ENCODE measurements around the gene LIPK.
"Not testable (repeated sequence)": the region's sequence is repeated elsewhere in the genome, so short reads cannot be mapped to it uniquely, and the experiment has no call there.

Gene LIPK

DNA sequence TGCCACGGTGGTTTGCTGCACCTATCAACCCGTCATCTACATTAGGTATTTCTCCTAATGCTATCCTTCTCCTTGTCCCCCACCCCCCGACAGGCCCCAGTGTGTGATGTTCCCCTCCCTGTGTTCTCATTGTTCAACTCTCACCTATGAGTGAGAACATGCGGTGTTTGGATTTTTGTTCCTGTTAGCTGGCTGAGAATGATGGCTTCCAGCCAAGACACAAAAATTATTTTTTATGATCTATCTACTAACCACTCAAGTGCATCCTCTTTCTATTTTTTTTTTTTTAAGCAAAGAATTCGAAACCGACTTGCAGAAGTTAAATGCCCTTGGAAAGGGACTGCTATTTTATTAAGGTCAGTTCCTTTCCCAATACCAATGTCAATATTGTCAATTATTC lies 3.3 kb downstream of the LIPK start:
- DNase-seq (ENCODE audit: low read depth in 2 of 2, low spot score in 1 of 2): not testable (repeated sequence)

DNA sequence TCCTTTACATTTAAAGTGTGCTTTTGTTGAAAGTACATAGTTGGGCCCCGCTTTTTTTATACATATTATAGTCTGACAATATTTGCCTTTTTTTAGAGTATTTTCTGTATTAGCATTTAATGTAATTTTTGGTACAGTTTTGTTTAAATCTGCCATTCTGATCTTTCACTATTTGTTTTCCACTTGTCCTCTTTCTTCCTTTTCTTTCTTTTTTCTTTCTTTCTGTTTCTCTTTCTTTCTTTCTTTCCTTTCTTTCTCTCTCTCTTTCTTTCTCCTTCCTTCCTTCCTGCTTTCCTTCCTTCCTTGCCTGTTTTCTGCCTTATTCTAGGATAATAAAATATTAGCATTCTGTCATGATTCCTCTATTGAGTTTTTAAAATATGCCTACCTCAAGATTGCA lies 9.5 kb downstream of the LIPK start:
- DNase-seq (ENCODE audit: low read depth in 2 of 2, low spot score in 1 of 2): no peak

DNA sequence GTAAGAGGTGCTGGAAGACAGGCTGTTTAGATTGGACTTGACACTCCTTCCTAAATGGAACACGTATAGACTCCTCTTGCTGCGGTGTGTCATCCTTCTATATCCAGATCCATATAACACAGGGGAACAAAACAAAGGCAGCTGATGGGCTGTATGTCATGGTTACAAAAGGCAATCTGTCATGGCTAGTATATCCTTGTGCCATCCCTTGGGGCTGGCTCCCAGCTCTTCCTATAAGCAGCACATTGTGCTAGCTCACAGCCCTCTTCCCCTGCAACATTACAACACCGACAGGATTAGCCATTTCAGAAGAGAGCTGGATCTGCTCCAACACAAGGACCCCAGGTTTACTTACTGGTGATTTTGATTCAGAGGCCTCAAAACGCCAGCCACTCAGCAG lies 15.3 kb downstream of the LIPK start:
- no peak for DNase-seq (ENCODE audit: low read depth in 2 of 2, low spot score in 1 of 2)

DNA sequence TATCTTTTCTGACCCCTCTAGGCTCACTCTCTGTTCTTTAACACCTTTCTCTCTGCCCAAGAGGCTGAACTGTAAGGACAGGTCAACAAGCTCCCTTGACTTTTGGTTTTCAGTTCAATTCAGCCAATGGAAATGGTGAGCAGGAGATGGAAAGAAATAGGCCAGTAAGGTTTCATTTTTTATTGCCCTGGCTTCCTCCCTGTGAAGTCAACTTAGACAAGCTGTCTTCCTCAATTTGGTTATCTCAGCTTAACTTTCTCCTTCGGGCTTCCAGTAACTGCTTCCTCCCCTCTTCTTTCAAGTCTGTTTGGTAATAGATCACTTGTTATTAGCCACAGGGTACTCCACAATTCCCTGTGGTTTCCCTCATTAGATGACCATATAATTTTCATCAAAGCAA lies 19.7 kb downstream of the LIPK start:
- DNase-seq (ENCODE audit: low read depth in 2 of 2, low spot score in 1 of 2): no peak

DNA sequence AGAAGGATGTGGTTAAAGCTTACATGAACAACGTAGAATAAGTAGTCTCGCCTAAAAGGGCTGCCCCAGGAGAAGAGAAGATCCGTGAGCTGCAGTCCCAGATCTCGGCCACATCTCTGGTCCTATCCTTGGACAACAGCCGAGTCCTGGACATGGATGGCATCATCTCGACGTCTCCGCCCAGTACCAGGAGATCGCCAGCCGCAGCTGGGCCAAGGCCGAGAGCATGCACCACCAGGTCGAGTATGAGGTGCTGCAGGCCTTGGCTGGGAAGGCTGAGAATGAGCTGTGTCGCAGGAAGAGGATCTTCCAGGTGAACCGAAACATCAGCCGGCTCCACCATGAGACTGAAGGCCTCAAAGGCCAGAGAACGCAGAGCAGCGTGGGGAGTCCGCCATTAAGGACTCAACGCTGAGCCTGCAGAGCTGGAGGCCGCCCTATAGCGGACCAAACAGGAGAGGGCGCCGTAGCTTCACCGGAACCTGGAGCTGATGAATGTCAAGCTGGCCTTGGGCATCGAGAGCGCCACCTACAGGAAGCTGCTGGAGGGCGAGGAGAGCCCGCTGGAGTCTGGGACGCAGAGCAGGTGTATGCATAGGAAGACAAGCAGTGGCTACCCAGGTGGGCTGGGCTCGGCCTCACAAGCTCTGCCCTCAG lies 22.2 kb downstream of the LIPK start:
- no peak for DNase-seq (ENCODE audit: low read depth in 2 of 2, low spot score in 1 of 2)

DNA sequence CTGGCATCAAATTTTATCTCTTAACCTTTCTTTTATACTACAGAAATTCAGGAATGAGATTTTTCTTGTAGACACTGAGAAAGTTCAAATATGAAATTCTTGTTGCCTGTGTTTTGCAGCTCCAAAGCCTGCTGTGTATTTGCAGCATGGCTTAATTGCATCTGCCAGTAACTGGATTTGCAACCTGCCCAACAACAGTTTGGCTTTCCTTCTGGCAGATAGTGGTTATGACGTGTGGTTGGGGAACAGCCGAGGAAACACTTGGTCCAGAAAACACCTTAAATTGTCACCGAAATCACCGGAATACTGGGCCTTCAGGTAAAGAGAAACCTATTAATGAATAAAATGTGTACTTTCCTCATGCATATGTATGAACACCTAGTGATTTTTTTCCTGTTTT lies 24.8 kb downstream of the LIPK start:
- DNase-seq (ENCODE audit: low read depth in 2 of 2, low spot score in 1 of 2): no peak

DNA sequence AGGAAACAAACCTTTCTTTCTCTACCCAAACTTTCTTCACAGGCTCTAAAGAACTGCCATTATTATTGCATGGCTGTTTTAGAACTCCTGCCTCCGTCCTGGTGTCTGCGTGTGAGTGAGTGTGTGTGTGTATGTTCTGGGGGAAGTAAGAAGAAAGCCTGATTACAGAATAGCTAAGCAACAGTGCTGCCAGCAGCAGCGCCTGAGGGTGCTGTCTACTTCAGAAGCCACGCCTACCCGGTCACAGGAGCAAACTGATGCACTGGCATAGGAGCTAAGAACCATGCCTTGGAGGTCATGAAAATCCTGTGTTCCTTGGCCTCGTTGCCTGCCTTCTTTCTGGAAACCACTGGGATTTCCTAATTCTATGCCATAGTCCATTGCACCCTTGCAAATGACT lies 25.2 kb downstream of the LIPK start:
- no peak for DNase-seq (ENCODE audit: low read depth in 2 of 2, low spot score in 1 of 2)

DNA sequence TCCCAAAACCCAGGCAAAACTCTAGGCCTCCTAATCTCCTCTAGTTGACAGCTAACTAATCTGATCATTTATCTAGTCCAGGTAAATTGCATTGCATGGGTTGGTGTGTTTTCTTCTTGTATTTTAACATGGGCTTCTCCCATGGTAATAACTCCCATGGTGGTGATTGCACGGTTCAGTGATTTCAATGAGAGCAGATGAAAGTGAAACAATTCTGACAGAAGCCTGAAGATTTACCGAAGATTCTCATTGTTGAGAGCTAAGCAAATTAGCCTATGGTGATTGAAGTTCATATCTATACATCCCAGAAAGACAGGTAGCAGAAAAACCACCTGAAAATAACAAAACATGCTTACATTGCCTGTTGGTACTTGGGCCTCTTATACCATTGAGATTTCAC lies 27.2 kb downstream of the LIPK start:
- no peak for DNase-seq (ENCODE audit: low read depth in 2 of 2, low spot score in 1 of 2)

DNA sequence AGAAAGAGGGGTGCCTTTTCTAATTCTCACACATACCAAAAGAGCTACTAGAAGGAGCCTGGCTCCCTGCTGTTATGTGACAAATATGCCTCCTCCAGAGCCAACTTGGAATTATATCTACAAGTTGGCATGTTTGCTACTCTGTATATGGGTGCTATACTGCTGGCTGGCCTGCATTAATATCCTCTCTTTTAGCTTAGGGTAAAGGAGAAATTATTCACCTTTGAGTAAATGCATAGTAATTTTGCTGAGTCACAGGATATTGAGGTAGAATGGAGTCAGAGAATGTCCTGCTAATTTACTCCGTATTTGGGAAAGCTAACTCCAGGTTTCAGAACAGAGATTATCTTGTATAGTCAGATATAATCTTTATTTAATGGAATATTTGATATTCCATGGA lies 29.6 kb downstream of the LIPK start:
- no peak for DNase-seq (ENCODE audit: low read depth in 2 of 2, low spot score in 1 of 2)

DNA sequence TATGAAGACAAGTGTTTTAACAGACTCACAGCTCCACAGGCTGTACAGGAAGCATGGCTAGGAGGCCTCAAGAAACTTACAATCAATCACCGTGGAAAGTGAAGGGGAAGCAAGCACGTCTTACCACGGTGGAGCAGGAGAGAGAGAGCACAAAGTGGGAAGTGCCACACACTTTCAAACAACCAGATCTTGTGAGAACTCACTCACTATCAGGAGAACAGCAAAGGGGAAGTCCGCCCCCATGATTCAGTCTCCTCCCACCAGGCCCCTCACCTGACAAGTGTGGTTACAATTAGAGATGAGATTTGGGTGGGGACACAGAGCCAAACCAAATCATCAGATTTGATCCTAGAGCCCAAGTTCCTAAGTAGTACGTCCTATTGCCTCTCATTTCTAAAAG lies 35.9 kb downstream of the LIPK start:
- DNase-seq (ENCODE audit: low read depth in 2 of 2, low spot score in 1 of 2): not testable (repeated sequence)

DNA sequence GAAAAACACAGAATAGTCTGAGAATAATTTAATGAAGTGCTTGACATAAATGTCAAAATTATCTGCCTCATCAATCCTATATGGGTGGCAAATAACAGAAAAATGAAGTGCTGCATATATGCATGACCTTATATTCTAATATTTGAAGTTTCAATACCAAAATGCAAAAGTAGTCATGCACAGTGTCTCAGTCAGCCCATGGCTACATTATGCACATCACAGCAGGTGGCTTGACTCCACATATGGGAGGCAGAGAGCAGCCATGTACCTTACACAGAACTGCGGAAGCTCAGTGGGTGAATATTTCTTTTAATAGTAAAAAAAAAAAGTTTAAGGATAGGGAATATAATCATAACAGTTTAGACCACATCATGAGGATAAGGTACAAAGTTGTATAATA lies 36.4 kb downstream of the LIPK start:
- DNase-seq (ENCODE audit: low read depth in 2 of 2, low spot score in 1 of 2): no peak

DNA sequence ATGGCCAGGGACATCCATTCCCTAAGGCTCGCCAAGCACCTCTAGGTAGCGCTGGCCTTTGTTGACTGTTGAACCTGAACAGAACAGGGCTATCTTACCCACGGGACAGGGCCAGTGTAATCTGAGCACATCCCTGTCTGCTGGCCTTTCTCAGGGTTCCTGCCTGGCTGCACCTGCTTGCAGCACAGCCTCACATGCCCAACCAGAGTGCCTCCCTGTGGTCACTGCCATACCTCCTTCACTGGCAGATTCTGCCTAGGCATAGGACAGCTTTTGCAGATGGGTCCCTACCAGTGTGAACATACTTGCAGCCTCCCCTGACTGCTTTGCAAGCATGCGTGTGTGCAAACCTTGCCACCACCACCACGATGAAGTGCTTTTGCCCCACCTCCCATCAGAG lies 38.0 kb downstream of the LIPK start:
- DNase-seq (ENCODE audit: low read depth in 2 of 2, low spot score in 1 of 2): no peak

DNA sequence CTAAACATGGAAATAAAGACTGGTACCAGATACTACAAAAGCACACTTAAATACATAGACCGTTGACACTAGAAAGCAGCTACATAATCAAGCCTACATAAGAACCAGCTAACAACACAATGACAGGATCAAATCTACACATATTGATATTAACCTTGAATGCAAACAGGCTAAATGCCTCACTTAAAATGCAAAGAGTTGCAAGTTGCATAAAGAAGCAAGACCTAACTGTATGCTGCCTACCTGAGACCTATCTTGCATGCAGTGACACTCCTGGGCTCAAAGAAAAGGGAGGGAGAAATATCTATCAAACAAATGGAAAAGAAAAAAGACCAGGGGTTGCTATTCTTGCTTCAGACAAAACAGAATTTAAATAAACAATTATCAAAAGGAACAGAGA lies 39.6 kb downstream of the LIPK start:
- DNase-seq (ENCODE audit: low read depth in 2 of 2, low spot score in 1 of 2): no peak

DNA sequence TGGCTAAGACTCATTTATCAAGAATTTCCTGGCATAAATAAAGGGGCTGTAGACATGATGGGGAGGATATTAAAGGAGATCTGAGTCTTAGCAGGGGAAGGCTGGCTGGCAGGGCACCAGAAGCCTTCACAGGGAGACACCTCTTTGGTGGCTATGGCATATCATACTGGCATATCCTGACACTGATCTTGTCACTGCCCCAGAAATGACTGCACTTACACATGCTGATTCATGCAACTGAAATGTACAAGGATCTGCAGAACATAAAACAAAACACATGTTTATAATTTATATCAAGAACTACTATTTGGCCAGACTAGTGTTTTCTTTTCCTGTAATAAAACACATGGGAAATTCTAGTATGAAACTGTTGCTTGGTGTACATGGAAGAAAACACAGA lies 48.2 kb downstream of the LIPK start:
- DNase-seq (ENCODE audit: low read depth in 2 of 2, low spot score in 1 of 2): no peak

DNA sequence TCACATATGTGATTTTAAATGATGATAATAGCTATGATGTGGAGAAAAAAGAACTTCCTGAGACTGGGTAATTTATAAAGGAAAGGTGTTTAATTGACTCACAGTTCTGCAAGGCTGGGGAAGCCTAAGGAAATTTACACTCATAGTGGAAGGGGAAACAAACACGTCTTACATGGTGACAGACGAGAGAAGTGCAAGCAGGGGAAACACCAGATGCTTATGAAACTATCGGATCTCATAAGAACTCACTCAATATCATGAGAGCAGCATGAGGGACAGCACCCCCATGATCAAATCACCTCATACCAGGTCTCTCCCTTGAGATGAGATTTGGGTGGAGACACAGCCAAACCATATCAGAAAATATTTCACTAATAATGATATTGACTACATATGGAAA lies 49.7 kb downstream of the LIPK start:
- DNase-seq (ENCODE audit: low read depth in 2 of 2, low spot score in 1 of 2): no peak

DNA sequence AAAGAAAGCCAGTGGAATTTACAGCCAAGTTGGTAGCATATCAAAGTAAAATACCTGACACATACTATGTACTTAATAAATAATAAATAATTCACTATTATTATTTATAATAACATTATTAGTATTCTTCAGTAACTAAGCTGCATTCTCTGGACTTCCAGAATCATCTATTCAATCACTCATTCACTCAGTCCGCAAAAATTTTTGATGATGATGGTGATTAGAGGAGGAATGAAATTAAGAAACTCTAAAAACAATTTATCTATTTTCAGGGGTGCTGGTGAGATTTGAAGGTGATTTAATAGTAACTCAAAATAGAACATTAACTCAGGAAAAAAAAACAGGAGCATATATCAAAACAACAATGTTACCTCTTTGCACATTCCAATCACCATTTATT lies 50.6 kb downstream of the LIPK start:
- no peak for DNase-seq (ENCODE audit: low read depth in 2 of 2, low spot score in 1 of 2)

DNA sequence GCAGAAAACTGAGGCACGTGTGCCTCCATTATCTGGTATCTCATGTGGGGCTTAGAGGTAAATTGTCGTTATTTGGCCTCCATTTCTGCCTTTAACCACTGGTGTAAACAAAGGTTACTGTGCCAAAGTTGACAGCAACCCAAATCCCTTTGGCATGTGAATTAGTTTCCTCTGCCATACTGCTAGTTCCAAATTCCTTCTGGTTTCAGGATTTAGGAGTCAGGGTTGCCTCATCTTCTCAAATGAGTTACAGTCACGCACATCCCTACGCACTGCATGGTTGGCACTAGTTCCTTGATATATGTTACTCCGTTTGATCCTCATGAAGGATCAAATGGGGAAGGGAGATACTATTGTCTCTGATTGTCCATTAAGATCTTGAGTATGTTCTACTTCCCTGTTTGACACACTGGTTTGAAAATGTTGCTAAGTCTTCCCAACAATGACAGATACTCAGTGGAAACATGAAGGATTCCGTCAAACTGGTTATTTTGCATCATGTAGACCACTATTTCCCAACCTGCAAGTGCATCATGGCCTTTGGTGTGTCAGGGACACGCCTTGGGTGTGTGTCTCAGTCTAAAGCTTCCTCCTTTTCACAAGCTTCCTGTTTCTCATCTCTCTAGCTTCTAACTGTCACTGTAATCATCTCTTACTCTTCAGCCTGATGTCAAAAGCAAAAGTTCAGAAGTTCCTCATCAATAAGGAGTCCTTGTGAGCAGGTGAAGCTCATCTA lies 53.5 kb downstream of the LIPK start, which contains the start of gene LIPN:
Gene LIPN, plus strand, starts transcription at position 655 of the 736 bp plus-strand sequence. CDS start 1,386 bp downstream, outside the sequence.
- no peak for DNase-seq (ENCODE audit: low read depth in 2 of 2, low spot score in 1 of 2)

DNA sequence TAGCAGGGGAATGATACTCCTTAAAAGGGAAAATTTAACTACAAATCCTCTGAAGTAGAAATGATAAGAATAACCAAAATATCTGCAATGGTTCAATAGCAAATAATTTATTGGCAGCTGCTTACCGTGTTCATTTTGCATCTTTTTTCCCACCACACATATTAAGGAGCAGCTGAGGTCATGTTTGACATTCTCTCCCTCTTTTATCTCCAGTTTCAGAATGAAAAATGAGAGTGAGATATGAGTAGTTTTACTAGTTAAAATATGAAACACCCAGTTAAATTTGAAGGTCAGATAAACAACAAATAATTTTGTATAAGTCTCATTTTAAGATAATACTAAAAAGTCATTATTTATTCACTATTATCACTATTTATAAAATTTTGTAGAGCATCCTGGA lies 56.9 kb downstream of the LIPK start:
- no peak for DNase-seq (ENCODE audit: low read depth in 2 of 2, low spot score in 1 of 2)

DNA sequence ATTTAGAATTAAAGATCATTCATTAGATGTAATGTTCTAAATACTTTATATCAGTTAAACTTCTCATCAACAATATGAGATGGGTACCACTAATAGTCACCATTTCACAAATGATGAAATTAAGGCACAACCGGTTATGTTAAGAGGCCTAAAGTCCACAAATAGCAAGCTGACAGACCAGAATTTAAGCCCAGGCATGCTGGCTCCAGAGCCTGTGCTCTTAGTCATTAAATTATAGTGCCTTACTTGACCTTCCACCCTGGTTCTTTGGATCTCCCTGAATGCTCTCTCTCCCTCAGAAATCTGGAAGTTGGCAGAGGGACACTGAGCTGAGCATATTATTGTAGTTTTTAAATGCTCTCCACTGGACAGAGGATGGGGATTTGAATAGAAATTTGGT lies 57.4 kb downstream of the LIPK start:
- no peak for DNase-seq (ENCODE audit: low read depth in 2 of 2, low spot score in 1 of 2)

DNA sequence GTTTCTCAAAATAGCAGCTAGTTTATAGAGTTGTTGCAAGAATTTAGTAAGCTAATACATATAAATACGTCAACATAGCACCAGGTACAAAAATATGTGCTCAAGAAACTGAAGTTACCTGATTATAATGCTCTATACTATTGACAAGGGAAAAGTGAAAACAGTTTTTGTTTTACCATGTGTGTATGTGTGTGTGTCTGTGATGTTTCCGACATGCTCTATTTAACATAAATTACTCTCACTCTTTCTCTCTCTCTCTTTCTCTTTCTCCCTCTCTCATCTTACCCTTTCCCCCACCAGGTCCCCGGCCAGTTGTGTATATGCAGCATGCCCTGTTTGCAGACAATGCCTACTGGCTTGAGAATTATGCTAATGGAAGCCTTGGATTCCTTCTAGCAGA lies 58.1 kb downstream of the LIPK start:
- DNase-seq (ENCODE audit: low read depth in 2 of 2, low spot score in 1 of 2): no peak

DNA sequence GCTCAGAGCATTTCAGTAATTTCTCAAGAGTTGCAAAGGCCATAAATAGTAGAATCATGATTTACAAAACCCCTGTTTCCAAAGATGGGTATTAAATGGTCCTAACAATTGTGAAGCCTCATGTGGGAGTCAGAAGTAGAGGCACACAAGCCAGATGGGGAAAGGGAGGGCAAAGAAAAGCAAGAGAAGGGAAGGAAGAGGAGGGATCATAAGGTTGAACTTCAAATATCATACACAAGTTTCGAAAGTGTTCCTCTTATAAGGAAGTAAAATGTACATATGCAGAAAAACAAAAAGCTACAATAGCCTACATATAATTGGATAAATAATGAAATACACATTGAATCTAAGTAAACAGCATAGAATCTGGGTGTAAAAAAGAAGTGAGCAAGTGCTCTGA lies 59.8 kb downstream of the LIPK start:
- DNase-seq (ENCODE audit: low read depth in 2 of 2, low spot score in 1 of 2): no peak

DNA sequence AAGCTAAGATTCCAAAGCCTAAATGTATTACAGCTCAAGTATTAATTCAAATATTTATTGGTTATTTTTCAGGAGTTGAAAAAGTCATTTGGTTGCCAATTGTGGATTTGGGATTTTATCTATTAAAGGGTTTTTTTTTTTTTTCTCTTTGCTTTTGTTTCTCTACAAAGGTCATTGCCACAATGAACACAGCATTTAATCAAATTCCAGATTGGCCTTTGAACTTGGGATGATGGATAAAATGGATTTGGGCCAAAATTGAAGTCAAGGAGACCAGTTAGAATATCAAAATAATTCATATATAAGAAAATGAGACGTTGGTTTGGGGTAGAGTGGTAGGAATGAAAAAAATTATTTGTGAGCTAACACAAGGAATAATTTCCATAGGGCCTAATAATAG lies 63.3 kb downstream of the LIPK start:
- DNase-seq (ENCODE audit: low read depth in 2 of 2, low spot score in 1 of 2): no peak

DNA sequence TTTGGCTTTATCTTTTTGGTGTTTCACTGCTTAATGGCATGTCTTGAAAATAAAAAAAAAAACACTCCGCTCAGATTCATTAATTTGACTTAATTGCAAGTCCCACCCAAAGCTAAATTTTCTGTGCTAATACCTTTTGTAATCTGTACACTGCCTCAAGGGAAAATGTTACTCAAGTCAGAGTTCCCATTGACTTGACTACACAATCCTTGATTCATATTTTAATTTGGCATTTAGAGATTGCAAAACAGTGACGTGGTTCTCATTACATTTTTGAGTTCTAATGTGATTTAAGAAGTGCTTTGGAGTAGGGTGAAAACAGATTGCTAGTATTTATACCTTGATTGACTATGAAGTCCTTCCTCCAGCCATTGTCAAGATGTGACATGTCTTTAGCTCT lies 75.2 kb downstream of the LIPK start:
- no peak for DNase-seq (ENCODE audit: low read depth in 2 of 2, low spot score in 1 of 2)
